GM12878 (cell line): Measurements from ENCODE around the gene CACNA1G.

Experiments
- SRF ChIP-seq, 2 experiments: IDR thresholded peaks; 2 replicates each; pipeline ENCODE4 v1.6.1; 2011; ENCODE audit warnings: low read depth in 2 of 2, low read length in 2 of 2, mild to moderate bottlenecking in 1 of 2, moderate library complexity in 1 of 2
- TARDBP ChIP-seq: IDR thresholded peaks from 2 replicates; pipeline ENCODE4 v1.6.1; 2016; ENCODE audit warnings: borderline replicate concordance
- YY1 ChIP-seq: IDR thresholded peaks from 2 replicates; pipeline ENCODE4 v1.6.1; 2011; ENCODE audit warnings: low read depth, mild to moderate bottlenecking, low read length
- TF ChIP-seq, protein P1 (sequence below): IDR thresholded peaks from 2 replicates; pipeline ENCODE4 v1.6.1; 2011; ENCODE audit warnings: borderline replicate concordance, low read depth, mild to moderate bottlenecking, moderate library complexity, mixed read lengths, low read length; ENCODE audit not compliant: insufficient read depth; ENCODE audit errors: extremely low read length
- TF ChIP-seq, protein P2 (sequence below), 3 experiments: IDR thresholded peaks in 2 of 3; conservative IDR thresholded peaks in 1 of 3; 2 replicates each; pipeline ENCODE4 v1.5.1; 2011; ENCODE audit warnings: low read depth in 3 of 3, low read length in 3 of 3, mild to moderate bottlenecking in 3 of 3, control low read depth in 2 of 3, moderate library complexity in 2 of 3, inconsistent platforms in 1 of 3, mixed read lengths in 1 of 3; ENCODE audit not compliant: control insufficient read depth in 2 of 3, insufficient read depth in 1 of 3; ENCODE audit errors: extremely low read depth in 1 of 3

DNA sequence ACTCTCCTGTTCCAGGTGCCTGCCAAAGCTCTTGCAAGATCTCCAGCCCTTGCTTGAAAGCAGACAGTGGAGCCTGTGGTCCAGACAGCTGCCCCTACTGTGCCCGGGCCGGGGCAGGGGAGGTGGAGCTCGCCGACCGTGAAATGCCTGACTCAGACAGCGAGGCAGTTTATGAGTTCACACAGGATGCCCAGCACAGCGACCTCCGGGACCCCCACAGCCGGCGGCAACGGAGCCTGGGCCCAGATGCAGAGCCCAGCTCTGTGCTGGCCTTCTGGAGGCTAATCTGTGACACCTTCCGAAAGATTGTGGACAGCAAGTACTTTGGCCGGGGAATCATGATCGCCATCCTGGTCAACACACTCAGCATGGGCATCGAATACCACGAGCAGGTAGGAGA, 17.7 kb downstream of the CACNA1G start:
- TF ChIP-seq, protein P1, sequence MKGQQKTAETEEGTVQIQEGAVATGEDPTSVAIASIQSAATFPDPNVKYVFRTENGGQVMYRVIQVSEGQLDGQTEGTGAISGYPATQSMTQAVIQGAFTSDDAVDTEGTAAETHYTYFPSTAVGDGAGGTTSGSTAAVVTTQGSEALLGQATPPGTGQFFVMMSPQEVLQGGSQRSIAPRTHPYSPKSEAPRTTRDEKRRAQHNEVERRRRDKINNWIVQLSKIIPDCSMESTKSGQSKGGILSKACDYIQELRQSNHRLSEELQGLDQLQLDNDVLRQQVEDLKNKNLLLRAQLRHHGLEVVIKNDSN, result no peak
- no peak for TF ChIP-seq TARDBP
- no peak for TF ChIP-seq SRF (IDR thresholded peaks at IDR 0.05; ENCODE audit: low read depth in 2 of 2, low read length in 2 of 2)
- TF ChIP-seq, protein P2, sequence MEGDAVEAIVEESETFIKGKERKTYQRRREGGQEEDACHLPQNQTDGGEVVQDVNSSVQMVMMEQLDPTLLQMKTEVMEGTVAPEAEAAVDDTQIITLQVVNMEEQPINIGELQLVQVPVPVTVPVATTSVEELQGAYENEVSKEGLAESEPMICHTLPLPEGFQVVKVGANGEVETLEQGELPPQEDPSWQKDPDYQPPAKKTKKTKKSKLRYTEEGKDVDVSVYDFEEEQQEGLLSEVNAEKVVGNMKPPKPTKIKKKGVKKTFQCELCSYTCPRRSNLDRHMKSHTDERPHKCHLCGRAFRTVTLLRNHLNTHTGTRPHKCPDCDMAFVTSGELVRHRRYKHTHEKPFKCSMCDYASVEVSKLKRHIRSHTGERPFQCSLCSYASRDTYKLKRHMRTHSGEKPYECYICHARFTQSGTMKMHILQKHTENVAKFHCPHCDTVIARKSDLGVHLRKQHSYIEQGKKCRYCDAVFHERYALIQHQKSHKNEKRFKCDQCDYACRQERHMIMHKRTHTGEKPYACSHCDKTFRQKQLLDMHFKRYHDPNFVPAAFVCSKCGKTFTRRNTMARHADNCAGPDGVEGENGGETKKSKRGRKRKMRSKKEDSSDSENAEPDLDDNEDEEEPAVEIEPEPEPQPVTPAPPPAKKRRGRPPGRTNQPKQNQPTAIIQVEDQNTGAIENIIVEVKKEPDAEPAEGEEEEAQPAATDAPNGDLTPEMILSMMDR (IDR thresholded peaks at IDR 0.05 in 2 of 3, conservative IDR thresholded peaks at IDR 0.05 in 1 of 3; ENCODE audit: control insufficient read depth in 2 of 3, extremely low read depth in 1 of 3, insufficient read depth in 1 of 3, low read depth in 3 of 3, low read length in 3 of 3), result no peak
- no peak for TF ChIP-seq YY1
